Bronchial epithelial cell (primary cell): ENCODE measurements around the gene NDUFV1. TPM values are rescaled to one million over a fixed set of nuclear protein-coding genes. Genes with fewer than 3 reads are reported as not detected.

Experiments used
- DNase-seq: peaks from one replicate; pipeline ENCODE4 v3.0.0-alpha.2; 2010; ENCODE audit warnings: low read depth
- FAIRE-seq: peaks from 2 replicates; lab custom pipeline; 2011; peaks lifted over from hg19 to GRCh38; lab: Jason Lieb, UNC
- H3K27me3 ChIP-seq: 2 replicates; pipeline ENCODE4 v1.5.1; 2011; ENCODE audit warnings: low read length; ENCODE audit not compliant: control insufficient read depth, insufficient read depth
- H3K36me3 ChIP-seq: 2 replicates; pipeline ENCODE4 v1.5.1; 2011; ENCODE audit warnings: low read length; ENCODE audit not compliant: control insufficient read depth, insufficient read depth
- H3K4me3 ChIP-seq: 2 replicates; pipeline ENCODE4 v1.5.1; 2011; ENCODE audit warnings: mild to moderate bottlenecking, low read depth, low read length, control low read depth
- total RNA-seq: library from RNA; depleted of rRNA; stranded (reverse); fragments of >200 nt; gene quantifications from 2 replicates; pipeline ENCODE4 v1.2.1, GENCODE V29; 2014
- TF ChIP-seq, protein P1 (sequence below): IDR thresholded peaks from 2 replicates; pipeline ENCODE4 v1.5.1; 2011; ENCODE audit warnings: mild to moderate bottlenecking, moderate library complexity, low read length, control low read depth, inconsistent platforms; ENCODE audit not compliant: insufficient read depth, severe bottlenecking

NDUFV1 gene
- total RNA-seq, 1 donor from 2014 or later = 252 TPM

DNA sequence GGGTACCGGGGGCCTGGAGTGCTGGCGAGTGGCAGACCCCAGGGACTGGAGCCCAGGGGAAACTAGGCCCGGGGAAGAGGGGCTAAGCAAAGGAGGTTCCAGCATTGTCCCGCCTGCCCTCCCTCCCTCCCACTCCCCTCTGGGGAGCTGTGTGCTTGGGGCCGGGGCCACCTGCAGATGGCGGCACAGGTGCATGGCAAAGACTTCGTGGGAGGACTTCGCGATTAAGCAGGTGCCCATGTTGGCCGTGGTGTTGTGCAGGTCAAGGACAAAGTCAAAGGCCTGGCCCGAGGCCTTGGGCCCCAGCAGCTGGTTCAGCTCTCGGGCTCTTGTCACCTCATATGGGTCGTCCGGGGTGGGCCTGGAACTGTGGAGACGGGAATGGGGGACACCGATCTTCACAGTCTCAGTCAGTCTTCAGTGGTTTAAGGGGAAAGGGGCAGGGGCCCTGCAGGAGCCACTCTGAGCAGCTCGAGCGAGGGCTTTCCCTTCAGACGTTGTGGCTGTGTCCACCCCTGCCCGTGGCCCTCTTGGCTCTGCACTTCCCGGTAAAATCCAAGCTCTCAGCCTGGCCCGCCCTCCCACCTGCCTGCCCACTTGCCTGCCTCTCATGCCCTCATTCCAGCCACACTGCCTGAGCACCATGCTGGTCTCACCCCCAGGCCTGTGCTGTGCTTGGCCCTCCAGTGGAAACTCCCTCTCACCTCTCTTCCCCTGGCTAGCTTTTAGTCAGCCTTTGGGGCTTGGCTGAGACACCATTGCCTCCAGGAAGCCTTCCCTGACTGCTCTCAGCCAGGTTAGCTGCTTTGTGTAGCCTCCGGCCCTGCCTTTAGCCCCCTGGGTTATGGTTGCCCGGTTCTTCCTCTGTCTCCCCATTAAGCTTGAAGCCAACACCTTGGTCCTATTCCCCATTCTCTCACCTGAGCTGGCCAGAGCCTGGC lies 39.1 kb downstream of the NDUFV1 start:
- FAIRE-seq (no peak), DNase-seq (no peak)
- Histone ChIP-seq H3K36me3 (no peaks in the 10 kb centered on the region), H3K27me3 (no peaks in the 10 kb centered on the region), H3K4me3 (no peak overlapping the region)
- TF ChIP-seq, protein P1, sequence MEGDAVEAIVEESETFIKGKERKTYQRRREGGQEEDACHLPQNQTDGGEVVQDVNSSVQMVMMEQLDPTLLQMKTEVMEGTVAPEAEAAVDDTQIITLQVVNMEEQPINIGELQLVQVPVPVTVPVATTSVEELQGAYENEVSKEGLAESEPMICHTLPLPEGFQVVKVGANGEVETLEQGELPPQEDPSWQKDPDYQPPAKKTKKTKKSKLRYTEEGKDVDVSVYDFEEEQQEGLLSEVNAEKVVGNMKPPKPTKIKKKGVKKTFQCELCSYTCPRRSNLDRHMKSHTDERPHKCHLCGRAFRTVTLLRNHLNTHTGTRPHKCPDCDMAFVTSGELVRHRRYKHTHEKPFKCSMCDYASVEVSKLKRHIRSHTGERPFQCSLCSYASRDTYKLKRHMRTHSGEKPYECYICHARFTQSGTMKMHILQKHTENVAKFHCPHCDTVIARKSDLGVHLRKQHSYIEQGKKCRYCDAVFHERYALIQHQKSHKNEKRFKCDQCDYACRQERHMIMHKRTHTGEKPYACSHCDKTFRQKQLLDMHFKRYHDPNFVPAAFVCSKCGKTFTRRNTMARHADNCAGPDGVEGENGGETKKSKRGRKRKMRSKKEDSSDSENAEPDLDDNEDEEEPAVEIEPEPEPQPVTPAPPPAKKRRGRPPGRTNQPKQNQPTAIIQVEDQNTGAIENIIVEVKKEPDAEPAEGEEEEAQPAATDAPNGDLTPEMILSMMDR = no peak

DNA sequence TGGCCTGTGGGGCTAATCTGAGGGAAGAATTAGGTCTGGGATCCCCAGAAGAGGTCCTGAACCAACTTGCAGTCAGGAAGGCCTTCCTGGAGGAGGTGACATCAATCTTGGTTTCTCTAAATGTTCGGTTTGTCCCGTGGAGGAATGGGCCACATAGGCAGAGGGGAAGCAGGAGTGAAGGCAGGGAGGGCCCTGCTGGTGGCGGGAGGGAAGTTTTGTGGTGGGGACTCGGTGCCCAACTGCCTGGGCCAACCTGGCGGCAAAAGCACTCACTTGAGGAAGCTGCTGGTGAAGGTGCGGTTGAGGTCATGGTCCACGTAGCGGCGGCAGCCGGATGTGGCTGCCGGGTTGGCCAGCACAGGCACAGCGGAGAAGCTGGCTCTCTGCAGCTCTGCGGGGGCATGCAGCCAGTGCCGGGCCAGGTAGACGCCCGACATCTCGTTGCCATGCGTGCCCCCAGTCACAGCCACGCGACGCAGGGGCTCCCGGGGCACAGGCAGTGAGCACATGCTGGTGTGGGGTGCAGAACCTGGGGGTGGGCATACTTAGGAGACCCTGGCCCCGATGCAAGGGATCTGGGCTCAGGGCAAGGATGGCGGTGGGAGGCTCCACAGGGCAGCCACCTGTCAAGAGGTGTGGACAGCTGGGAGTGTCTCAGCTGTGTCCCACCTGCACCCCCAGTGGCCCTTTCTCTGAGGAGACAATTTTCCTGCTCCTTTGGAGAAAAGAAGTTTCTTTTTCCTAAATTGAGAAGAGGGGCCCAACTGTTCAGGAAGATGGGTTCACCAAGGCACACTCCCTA lies 40.0 kb downstream of the NDUFV1 start:
- H3K4me3 ChIP-seq = no peak overlapping the region
- no peak for FAIRE-seq
- TF ChIP-seq, protein P1 = no peak
- no peaks in the 10 kb centered on the region for H3K27me3 ChIP-seq
- H3K36me3 ChIP-seq = no peaks in the 10 kb centered on the region
- DNase-seq = no peak

DNA sequence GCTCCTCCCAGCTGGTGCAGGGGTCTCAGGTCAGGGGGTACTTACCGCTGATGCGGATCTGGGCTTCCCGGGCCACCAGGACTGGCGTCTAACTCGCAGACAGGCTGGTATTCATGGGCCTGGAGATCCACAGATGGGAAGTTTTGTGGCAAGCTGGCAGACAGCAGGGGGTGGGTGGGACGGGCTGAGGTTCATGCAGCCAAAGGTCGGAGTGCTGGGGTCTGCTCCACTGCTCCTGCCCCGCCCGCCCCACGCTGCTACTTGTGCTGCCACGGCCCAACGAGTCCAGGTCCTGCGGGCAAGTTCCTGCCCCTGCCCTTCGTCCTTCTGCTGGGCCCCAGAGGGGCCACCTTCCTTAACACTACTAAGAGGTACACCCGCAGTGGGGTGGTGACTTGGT lies 40.7 kb downstream of the NDUFV1 start:
- no peak overlapping the region for H3K4me3 ChIP-seq
- DNase-seq (no peak), FAIRE-seq (no peak)
- no peaks in the 10 kb centered on the region for H3K36me3 ChIP-seq
- no peaks in the 10 kb centered on the region for H3K27me3 ChIP-seq
- TF ChIP-seq, protein P1 = no peak

DNA sequence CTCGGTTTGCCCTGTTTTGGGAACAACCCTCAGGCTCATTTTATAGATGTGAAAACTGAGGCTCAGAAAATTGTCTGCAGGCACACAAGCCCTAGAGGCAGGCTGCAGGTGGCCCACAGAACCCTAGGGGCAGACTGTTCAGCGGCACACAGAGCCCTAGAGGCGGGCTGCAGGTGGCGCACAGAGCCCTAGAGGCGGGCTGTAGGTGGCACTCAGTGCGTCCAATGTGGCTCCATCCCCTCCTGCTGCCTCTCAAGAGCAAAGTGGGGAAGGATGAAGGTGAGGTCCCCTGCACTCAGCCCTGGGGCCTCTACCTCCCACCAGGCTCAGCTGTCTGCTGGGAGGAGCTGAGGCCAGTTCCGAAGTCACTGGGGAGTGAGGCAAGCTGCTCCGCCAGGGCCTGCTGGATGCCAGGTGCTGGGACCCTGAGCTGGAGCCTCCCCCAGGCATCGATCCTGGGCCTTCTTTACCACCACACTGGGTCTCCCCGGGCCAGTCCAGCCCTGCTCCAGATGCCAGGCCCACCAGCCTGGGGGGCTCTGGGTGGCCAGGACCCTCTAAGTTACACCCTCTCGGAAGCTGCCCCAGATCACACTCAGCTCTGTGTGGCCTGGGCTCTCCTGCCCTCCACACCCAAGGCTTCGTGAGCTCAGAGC lies 41.5 kb downstream of the NDUFV1 start:
- H3K27me3 ChIP-seq = no peaks in the 10 kb centered on the region
- TF ChIP-seq, protein P1 = peak; percentile 2
- FAIRE-seq (no peak), DNase-seq (no peak)
- no peak overlapping the region for H3K4me3 ChIP-seq
- no peaks in the 10 kb centered on the region for H3K36me3 ChIP-seq

DNA sequence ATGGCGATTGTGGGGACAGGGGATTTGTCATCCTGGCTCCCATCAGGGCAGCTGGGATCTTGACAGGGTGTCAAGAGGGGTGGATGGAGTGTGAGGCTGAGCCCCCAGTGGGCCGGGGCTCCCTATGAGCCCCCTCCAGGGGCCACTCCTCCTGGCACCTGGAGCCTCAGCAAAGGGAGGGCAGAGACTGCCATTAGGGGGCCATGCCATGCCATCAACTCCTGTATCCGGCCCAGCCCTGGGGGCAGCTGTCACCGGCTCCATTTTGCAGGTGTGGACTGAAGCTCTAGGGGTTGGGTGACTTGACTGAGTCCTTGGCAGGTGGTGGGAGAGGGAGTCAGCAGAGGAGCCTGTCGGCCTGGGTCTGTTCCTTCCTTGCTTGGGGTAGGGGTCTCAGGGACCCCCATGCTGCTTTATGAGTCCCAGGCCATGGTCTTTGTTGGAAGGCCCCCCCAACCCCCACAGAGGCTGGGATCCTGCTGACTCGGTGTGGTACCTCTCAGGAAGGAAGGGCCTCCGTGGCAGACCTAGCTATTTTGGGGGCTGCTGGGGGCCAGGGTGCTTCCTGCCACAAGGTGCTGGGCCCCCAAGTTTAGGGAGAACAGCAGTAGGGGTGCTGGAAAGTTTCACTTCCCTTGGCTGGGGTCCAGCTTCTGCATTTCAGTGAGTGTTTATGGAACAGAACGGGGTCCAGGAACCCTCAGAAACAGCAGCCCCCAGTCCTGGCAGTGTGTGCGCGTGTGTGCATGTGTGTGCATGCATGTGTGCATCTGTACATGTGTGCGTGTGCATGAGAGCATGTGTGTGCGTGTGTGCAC lies 42.3 kb downstream of the NDUFV1 start:
- H3K36me3 ChIP-seq = no peaks in the 10 kb centered on the region
- H3K27me3 ChIP-seq = no peaks in the 10 kb centered on the region
- FAIRE-seq (no peak), DNase-seq (no peak)
- H3K4me3 ChIP-seq = no peak overlapping the region
- TF ChIP-seq, protein P1 = no peak
